ENCODE results near the gene PGRMC2.

PGRMC2 gene

DNA sequence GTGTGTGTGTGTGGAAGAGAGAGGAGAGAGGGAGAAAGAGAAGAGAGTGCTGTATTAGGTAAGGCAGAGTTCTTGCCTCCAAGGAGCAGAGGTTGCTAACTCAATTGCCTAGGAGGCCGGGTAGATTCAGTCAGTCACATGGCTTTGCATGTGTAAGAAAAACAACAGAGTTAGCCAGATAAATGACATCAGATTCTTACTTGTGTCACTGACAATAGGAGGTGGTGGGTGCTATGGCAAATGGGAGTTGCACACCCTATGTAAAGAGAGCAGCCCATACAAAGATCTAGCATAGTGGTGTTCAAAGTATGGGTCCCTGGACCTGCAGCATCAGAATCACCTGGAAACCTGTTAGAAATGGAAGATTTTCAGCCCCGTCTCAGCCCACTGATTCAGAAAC, 14.4 kb upstream of the PGRMC2 start:
- DNase-seq (ENCODE audit: insufficient read length, low spot score) = no peak
- no peak for FAIRE-seq

DNA sequence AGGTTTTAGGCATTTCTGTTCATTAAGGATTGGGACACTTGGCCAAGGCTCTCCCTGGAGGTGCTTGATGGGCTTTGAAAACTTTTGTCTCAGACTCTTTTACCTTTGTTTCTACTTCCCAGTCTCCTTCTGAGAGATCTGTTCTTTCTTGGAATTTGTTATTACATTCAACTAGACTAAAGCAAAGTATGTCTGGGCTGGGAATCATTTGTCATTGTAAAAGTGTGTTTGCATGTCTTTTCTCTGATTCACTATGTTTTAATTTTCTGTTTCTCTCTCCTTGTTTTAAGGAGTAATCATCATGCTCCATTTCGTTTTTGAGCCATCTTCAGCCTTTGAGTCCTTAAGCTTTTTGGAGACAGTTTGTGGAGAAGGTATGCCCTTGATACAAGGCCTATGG, 12.2 kb upstream of the PGRMC2 start:
- no peak for DNase-seq (ENCODE audit: insufficient read length, low spot score)
- FAIRE-seq = no peak

DNA sequence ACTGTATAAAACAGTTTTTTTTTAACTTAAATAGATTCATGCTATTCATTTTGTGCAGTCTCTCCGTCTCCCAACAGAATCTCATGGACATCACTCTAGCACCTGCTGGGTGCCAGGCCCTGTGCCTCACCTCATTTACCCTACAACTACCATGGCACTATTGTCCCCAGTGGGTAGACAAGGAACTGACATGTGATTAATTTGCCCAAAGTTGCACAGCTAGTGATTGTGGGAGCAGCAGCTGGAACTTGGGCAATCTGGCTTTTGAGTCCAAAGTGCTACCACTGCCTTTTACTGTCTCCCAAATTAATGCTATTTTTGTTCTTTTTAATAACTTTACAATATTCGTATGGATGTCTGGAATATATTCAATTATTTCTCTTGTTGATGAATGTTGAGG, 11.2 kb upstream of the PGRMC2 start:
- FAIRE-seq = no peak

DNA sequence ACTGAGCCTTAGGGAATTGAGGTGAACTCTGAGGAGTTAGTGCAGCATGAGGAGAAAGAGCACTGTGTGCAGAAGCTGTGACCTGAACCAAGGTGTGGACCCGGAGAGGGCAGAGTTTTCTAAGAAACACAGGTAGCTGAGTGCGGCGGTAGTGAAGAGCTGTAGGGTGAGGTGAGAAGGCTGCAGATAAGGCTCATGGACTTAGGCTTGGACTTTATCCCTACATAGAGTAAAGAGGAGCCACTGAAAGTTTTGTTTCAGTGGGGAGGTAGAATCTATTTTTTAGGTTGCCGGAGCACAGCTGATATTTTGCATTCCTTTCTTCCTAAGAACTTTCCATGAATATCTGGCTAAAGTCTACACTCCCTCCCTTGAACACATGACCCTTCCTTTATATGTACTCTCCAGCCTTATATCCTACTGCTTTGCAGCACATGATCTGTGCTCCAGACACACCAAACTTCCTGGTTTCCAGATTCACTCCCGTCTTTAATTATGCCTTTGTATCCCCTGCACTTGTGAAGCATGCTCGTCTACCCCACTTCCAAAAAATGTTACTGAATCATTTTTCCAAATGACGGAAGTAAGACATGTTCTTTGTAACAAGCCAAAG, 10.6 kb upstream of the PGRMC2 start:
- no peak for DNase-seq (ENCODE audit: insufficient read length, low spot score)
- FAIRE-seq = no peak

More for the DNA sequence above, 11.2 kb upstream of the PGRMC2 start:
- no peak for DNase-seq (ENCODE audit: insufficient read length, low spot score)

DNA sequence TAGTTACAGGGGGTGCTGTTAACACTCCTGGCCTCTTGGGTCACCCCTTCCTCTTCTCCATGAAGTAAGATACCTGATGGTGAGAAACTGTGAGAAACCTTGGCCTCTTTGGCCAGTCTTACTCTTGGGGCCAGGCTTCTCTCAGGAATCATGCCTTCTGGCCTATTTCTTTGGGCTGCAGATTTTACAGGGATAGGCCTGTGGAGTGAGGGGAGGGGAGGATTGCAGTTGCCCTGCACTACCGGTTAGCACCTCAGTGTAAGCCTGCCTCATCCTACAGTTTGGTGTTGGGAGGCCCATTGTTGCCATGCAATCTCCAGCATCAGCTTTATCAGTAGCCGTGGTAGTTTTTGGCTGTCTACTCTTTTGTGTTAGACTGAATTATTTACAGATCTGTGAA, 7.6 kb upstream of the PGRMC2 start:
- no peak for DNase-seq (ENCODE audit: insufficient read length, low spot score)
- FAIRE-seq = no peak

DNA sequence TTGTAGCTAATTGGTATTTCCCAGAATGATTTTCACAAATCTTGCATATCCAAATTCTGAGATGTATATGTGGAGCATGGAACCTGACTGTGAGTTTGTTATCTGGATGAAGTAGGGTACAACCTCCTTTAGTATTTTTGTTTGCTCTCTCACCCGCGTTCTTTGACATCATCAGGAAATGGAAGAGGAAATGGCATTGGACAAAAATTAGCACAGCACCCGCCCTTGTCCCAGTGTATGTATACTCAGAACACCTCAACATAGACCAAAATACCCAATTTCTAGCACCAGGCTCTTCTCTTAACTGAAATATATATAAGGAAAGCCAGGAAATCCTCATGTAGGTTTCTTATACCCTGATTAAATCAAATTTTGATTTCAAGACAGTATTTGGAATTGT, 6.9 kb upstream of the PGRMC2 start:
- DNase-seq (ENCODE audit: insufficient read length, low spot score) (no peak), FAIRE-seq (no peak)

DNA sequence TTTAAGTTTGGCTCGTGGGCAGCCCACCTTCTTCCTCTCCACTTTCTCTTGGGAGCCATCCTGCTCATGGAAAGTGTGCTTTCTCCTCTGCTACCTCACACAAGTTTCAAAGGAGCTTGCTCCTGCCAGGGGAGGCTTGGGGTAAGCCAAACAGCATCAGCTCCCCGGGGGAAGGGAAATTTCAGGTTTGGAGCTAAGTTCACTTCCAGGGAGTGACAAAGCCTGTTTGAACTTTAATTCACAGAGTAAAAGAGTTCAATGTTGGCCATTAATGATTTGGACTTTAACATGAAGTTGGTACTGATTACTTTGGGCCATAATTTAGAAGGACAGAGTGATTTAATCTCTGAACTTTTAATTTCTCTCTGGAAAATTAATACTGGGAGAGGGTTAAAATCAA, 4.7 kb upstream of the PGRMC2 start:
- FAIRE-seq (no peak), DNase-seq (ENCODE audit: insufficient read length, low spot score) (no peak)

DNA sequence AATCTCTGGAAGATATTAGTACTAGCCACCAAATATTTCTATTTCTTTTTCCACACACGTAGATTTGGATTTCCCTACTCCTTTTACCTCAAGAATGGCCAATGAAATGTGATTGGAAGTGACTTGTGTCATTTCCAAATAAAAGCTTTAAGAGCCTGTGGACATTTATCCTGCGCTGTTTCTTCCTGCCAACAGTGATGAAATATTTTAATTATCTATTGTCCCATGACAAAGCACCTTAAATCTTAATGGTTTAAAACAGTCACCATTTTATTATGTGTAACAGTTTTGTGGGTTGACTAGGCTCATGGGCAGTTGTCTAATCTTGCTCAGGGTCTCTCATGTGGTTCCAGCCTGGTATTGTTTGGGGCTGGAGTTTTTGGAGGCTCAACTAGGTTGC, 3.5 kb upstream of the PGRMC2 start:
- DNase-seq (ENCODE audit: insufficient read length, low spot score) (no peak), FAIRE-seq (no peak)

DNA sequence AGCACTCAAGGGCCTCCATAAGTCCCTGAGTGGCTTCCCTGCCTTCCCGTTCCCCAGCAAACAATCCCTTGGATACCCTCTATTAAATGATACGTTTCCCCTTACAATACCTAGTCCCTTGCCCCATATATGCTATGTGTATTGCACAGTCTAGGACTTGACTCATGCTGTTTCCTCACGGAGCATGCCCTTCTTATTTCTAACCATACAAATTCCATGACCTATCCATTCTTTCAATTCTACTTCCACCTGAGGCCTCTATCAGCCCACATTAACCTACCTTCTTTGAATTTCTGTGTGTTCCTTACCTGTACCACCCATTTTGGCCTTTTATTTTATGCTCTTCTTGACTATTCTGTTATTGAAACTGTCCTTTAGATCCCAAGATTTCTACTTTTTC, 2.9 kb upstream of the PGRMC2 start:
- no peak for FAIRE-seq

DNA sequence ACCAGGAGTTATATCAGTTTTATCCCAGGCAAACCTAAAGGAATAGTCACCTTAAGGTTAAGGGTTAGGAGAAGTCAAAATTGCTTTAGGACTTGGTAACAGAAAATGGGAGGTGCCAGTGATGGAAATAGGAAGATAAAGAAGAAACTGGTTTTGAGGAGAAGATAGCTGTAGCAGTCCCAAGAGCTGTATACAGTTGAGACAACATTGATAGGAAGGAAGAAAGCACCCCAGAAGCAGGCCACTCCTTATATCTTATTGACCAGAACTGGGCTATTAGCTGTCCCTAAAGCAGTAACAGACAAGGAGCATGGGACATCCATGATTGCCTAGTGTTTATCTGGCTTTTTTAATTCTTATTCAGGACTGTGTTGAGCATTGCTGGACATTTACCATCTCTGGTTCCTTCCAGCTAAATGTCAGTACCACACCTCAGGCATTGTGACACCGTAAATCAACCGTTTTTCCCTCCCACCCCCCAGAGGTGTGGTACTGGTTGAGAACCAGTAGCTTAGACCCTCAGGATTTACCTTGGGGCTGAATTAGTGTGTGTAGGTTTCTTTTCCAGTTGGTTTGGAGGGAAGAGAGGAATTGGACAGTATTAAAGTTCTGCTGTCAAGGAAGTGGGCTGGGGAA, 2.0 kb upstream of the PGRMC2 start:
- peak; percentile 4 for FAIRE-seq
- DNase-seq (ENCODE audit: insufficient read length, low spot score) = no peak

More for the DNA sequence above, 2.9 kb upstream of the PGRMC2 start:
- no peak for DNase-seq (ENCODE audit: insufficient read length, low spot score)

DNA sequence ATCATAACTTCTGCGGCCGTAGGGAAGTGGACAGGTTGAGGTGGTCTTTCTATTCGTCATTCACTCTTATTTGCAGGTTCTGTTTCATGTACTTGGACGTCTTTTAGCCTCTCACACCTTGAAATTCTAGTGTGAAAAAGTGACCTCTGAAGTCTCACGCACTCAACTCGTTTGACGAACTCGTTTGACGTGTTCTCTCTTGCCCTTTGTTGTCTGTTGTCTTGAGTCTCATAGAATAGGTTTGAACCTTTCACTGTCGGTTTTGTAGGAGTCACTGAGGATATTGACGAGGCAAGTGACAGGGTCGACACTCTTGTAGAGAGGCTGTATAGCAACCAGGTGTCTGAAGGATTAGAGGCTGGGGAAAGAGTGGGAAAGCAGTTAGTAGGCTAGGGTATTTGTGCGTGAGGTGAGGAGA, 1.1 kb upstream of the PGRMC2 start:
- DNase-seq (ENCODE audit: insufficient read length, low spot score) = no peak
- no peak for FAIRE-seq

DNA sequence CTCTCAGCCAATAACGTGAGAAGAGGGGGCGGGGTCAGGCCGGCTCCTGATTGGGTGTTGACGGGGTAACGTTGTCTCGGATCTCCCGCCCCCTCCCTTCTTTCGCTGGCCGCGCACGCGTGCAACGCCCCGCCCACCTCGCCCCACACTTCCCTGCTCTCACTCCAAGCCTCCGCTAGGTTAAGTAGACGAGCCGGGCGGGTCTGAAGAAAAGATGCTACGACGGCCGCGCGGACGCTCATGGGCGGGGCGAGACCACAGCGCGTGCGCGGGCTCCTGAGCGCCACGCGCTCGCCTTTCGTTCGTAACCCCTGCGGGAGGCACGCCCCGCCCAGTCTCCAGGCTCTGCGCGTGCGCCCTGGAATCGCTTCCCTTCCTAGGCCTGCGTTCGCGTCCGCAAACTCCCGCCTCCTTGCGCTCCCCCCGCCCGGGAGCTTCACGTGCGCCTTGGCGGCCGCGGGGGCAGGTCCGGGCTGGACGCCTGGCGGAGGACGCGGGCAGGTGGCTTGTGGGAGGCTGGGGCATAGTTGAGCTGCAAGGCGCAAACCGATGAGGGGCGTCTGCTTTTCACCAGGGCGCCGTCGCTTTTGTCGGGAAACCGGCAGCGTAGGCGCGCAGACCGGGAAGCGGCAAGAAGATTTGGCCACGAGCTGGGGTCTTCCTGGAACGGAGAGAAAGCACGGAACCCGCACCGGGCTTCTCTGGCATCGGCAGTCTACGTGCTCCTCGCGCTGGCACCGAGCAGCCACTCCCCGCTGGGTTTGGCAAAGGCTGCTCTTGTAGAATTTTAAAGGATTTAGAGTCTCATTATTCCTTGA, 467 bp upstream of the PGRMC2 start:
- DNase-seq (ENCODE audit: insufficient read length, low spot score) = peak; percentile 93
- peak; percentile 98 for FAIRE-seq

DNA sequence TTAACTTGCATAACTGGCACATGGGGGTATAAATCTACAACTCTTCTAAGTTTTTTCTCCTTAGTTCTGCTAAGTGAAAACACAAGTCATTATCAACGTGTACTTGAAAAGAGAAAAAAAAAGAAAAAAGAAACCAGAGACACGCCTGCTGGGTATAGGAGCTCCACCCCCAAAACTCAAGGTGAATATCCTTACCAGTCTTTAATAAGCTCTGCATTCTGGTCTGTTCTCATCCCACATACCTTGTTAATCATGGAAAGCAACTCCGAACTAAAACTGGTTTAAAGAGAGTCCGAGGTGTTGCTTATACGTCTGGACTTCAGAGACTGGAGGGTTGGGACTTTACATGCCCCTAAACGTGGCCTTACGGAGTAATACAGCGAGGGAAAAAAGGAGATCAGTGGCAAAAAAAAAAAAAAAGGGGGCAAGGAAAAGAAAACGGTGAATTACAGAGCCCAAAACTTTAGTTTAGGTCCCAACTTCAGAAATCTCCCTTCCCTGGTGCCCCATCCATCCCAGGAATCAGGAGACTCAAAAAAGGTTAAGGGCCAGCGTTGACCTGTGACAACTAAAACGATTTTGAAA, 1.0 kb downstream of the PGRMC2 start:
- FAIRE-seq = no peak
- DNase-seq (ENCODE audit: insufficient read length, low spot score) = peak; percentile 46

DNA sequence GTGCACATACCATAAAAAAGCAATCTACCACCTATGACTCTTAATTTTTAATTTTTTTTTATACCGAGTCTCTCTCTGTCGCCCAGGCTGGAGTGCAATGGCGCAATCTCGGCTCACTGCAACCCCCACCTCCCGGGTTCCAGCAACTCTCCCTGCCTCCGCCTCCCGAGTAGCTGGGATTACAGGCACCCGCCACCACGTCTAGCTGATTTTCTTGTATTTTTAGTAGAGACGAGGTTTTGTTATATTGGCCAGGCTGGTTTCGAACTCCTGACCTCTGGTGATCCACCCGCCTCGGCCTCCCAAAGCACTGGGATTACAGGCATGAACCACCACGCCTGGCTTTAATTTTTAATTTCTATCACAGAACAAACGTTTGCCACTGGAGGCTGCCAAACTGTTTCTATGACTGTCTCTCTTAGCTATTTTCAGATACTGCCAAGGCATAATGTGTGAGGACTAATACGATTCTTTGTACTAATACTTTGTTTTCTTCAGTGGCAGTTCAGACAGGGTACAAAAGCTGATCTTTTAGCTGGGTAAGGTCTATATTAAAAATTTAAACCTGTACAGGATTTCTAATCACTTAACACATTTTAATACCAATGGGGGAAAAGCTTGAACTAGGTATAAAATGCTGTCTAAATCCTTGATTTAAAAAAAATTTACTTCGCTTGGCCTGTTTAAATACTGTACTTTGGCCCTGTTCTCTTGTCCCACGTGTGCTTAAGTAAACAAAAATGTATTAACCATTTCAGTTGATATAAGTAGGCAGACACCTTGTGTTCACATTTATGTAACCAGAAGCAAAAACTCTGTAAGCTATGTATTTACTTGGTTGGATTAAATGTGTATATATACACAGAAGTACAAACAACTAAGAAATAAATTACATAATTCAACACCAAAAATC, 2.3 kb downstream of the PGRMC2 start:
- no peak for FAIRE-seq
- no peak for DNase-seq (ENCODE audit: insufficient read length, low spot score)

DNA sequence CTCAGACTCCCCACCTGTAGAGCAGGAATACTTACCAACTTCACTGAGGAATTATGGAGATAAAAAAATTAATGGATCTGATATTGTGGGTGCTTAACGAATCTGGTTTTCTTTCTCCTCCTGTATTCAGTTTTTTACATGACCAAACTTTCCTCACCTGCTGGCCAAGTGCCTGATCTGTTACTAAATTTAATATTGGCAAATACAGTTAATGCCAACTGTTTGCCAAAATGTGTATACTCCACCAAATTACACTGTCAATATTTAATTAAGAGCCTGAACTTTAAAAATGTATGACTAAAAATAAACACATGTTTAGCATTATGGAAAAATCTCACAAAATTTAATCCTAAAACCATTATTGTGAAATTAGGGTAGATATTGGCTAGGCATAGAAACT, 3.3 kb downstream of the PGRMC2 start:
- FAIRE-seq (no peak), DNase-seq (ENCODE audit: insufficient read length, low spot score) (no peak)

DNA sequence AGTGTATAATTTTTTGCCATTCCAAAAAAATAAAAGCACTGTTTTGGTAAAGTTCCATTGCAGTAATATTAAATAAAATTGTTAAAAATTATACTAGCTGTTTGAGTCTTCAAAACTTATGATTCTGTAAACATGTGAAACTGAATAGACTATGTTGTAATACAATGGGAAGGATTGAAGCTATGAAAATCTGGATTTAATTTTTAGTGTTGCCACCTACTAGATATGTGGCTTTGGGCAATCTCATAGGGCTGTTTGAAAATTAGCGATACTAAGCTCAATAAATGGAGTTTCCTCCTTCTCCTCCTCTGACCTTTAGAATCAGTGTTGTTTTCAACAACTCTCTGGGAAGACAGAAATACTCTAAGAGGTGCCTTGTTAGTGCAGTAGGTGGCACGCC, 4.5 kb downstream of the PGRMC2 start:
- FAIRE-seq = no peak
- DNase-seq (ENCODE audit: insufficient read length, low spot score) = no peak

DNA sequence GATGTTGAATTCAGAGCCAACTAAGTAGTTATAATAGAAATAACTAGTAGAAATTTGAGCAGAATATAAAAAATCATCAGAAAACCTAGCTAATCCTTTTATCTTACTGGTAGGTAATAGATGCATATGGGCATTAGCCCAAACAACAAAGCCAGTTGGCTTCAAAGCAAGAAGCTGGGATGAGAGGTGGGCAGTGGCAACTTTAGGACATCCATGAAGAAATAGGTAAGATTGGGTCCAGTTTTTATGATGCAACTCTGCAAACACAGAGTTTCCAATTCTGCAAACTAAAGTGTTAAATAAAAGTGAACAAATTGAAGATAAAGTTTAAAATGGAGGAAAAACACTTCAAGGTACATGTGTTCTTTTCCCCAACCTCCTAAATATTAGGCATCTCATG, 5.1 kb downstream of the PGRMC2 start:
- no peak for FAIRE-seq
- no peak for DNase-seq (ENCODE audit: insufficient read length, low spot score)

DNA sequence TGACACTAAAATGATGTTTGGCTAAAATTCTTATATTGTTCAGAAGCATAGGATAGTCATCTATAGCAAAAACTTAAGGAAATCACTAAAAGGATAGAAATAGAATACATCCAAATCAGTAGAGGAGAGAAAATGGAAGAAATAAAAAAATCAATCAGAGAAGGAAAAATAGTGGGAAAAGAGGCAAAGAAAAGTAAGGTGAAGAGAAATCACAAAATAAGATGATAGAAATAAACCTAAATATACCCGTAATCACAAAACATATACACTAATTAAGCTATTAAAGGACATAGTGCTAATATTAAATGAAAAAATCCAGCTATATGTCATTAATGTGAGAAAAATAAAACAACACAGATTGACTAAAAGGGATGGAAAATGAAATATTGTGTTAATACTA, 6.3 kb downstream of the PGRMC2 start:
- DNase-seq (ENCODE audit: insufficient read length, low spot score) (no peak), FAIRE-seq (no peak)

DNA sequence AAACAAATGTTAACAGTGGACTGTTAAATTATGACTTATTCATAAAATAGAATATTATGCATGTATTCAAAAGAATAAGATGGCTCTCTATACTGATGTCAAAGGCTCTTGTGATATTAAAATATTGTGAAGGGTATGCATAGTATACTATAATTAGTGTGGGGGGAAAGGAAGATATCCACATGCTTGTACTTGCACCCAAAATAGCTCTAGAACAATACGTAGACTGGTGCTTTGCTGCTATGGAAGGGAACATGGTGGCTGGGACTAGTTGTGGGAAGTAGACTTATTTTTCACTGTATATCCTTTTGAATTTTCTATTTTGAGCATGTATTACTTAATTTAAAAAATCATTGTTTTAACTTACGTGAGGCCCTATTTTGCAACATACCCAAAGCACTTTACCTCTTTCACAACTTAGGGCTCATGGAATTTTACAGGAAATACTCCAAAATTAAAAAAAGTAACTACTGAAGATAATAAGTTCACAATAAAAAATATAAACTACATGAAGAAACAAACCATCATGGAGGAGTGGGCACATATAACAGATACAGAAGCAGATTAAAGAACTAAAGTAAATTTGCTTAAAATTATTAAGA, 7.9 kb downstream of the PGRMC2 start:
- FAIRE-seq (no peak), DNase-seq (ENCODE audit: insufficient read length, low spot score) (no peak)

DNA sequence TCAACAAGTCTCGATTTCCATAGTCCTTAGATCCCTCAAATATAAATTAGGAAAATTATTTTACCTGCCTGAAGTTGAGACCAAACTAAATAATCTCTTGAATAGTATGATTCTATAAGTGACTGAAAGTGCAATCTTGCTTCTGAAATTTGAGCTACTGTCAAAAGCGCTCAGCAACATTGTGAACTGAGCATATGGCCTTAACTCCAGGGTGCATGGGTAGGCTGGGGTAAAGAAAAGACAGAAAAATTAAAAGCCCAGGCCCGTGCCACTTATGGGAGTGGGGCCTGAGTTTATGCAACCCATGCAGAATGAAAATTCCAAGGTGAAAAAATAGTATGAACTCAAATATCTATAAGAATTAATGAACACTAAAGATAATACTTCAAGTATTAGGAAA, 9.8 kb downstream of the PGRMC2 start:
- no peak for DNase-seq (ENCODE audit: insufficient read length, low spot score)
- no peak for FAIRE-seq

Measured in HTR-8/SVneo (cell line).